Choroid plexus epithelial cell (primary cell): ENCODE data around the gene RDH13.
"Not testable (repeated sequence)": the region's sequence is repeated elsewhere in the genome, so short reads cannot be mapped to it uniquely, and the experiment has no call there.

Experiments
- DNase-seq: peaks from one replicate; pipeline ENCODE4 v3.0.0-alpha.2; 2010; ENCODE audit warnings: low read depth
- H3K4me3 ChIP-seq: 2 replicates; pipeline ENCODE4 v1.5.1; 2011; ENCODE audit warnings: low read depth, mild to moderate bottlenecking, control low read depth, low read length, moderate library complexity
- CTCF ChIP-seq: conservative IDR thresholded peaks from 2 replicates; pipeline ENCODE4 v1.5.1; 2011; ENCODE audit warnings: low read depth, mild to moderate bottlenecking, control low read depth, inconsistent platforms, low read length, moderate library complexity

RDH13 gene

GRCh38 chr19:55042688-55043087 is 20.3 kb downstream of the RDH13 start:
- no peak for TF ChIP-seq CTCF
- no peak overlapping the region for H3K4me3 ChIP-seq
- DNase-seq = no peak

- H3K4me3 ChIP-seq = no peak overlapping the region
- no peak for DNase-seq
- no peak for TF ChIP-seq CTCF
Measured at GRCh38 chr19:55042344-55042678, 20.6 kb downstream of the RDH13 start.

- H3K4me3 ChIP-seq = no peak overlapping the region
- TF ChIP-seq CTCF = no peak
- DNase-seq = no peak
Measured at GRCh38 chr19:55041627-55042343, 21.2 kb downstream of the RDH13 start.

- DNase-seq = no peak
- no peak overlapping the region for H3K4me3 ChIP-seq
- no peak for TF ChIP-seq CTCF
Measured at GRCh38 chr19:55041244-55041626, 21.7 kb downstream of the RDH13 start.

- not testable (repeated sequence) for H3K4me3 ChIP-seq, DNase-seq
Measured at GRCh38 chr19:55040654-55041053, 22.3 kb downstream of the RDH13 start.

- DNase-seq, H3K4me3 ChIP-seq: not testable (repeated sequence)
Measured at GRCh38 chr19:55037603-55038002, 25.3 kb downstream of the RDH13 start.

- no peak for DNase-seq
- no peak for TF ChIP-seq CTCF
- H3K4me3 ChIP-seq = no peak overlapping the region
Measured at GRCh38 chr19:55036058-55036457, 26.9 kb downstream of the RDH13 start.

- DNase-seq = no peak
- no peak for TF ChIP-seq CTCF
- no peak overlapping the region for H3K4me3 ChIP-seq
Measured at GRCh38 chr19:55034751-55035150, 28.2 kb downstream of the RDH13 start.

GRCh38 chr19:55032976-55033643 is 29.8 kb downstream of the RDH13 start:
- H3K4me3 ChIP-seq, DNase-seq: not testable (repeated sequence)
